Epithelial cell of prostate (primary cell): ENCODE measurements around the gene OR2L8.

ENCODE experiments used
- DNase-seq: peaks from one replicate; pipeline ENCODE4 v3.0.0-alpha.2; 2011; ENCODE audit warnings: low read depth, low spot score
- H3K27ac ChIP-seq: fragments of 450-650 bp; 2 replicates; pipeline ENCODE4 v1.5.1; 2017; ENCODE audit warnings: mild to moderate bottlenecking

The OR2L8 gene

GRCh38 chr1:247966532-247967204 lies 18.0 kb downstream of the OR2L8 start:
- H3K27ac ChIP-seq: no peak overlapping the region
- no peak for DNase-seq

GRCh38 chr1:247992986-247993385 lies 44.3 kb downstream of the OR2L8 start:
- no peak overlapping the region for H3K27ac ChIP-seq
- DNase-seq: no peak

GRCh38 chr1:247998811-247999210 lies 50.2 kb downstream of the OR2L8 start:
- no peak for DNase-seq
- no peak overlapping the region for H3K27ac ChIP-seq
